Activated CD4-positive, alpha-beta T cell treated with anti-CD3 and anti-CD28 coated beads for 24 hours (primary cell): ENCODE measurements around the gene PRKAA2.
"Not testable (repeated sequence)": the region's sequence is repeated elsewhere in the genome, so short reads cannot be mapped to it uniquely, and the experiment has no call there.

Experiments used
- DNase-seq, 2 donors: peaks; one replicate each; pipeline ENCODE4 v3.0.0-alpha.2; 2020; ENCODE audit warnings: low read depth in 2 of 2

PRKAA2 gene

DNA sequence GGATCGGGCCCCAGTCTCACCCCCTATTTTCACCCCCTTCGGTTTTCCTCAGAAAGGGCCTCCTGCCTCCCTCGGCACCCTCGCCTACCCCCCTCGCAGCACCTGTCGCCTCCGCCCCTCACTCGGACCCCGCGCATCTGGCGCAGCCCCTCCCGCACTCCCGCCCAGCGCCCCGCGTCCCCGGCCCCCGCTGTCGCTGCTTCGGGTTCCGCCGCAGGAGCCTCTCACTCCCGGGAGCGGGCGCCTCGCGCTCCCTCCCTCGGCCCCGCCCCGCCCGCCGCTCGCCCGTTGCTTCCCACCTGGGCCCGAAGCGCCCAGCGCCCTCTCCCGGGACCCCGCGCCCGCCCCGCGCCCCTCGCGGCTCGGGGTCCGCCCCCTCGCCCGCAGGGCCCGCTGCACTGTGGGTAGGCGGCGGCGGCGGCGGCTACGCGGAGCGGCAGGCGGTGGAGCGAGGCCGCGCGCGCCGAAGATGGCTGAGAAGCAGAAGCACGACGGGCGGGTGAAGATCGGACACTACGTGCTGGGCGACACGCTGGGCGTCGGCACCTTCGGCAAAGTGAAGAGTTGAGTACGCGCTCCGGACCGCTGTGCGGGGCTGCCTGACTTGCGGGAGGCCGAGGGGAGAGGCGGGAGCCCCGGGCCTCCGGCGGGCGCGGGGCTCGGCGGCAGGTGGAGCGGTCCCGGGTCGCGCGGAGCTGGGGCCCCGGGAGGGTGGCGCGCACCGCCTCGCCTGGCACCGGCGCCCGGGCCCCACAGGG lies at the start of gene PRKAA2:
TSS of gene PRKAA2 (plus strand) at position 396 of the 758 bp plus-strand sequence. CDS start at position 470, 74 bp downstream.
- DNase-seq = no peak

DNA sequence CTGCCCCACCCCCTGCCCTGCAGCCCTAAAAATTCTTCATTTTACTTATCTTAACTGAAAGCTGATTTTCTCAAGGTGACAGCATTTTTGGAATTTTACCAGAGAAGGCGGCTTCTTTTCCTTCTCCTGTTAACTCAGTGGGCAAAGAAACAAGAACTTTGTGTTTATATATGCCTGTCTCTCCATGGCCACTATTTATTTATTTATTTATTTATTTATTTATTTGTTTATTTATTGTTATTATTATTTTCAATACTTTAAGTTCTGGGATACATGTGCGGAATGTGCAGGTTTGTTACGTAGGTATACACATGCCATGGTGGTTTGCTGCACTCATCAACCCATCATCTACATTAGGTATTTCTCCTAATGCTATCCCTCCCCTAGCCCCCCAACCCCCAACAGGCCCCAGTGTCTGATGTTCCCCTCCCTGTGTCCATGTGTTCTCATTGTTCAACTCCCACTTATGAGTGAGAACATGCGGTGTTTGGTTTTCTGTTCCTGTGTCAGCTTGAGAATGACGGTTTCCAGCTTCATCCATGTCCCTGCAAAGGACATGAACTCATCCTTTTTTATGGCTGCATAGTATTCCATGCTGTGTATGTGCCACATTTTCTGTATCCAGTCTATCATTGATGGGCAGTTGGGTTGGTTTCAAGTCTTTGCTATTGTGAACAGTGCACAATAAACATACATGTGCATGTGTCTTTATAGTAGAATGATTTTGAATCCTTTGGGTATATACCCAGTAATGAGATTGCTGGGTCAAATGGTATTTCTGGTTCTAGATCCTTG lies 49.5 kb upstream of the PRKAA2 start:
- not testable (repeated sequence) for DNase-seq

- DNase-seq = not testable (repeated sequence)
Measured at GRCh38 chr1:56610097-56610496, 35.0 kb upstream of the PRKAA2 start.

DNA sequence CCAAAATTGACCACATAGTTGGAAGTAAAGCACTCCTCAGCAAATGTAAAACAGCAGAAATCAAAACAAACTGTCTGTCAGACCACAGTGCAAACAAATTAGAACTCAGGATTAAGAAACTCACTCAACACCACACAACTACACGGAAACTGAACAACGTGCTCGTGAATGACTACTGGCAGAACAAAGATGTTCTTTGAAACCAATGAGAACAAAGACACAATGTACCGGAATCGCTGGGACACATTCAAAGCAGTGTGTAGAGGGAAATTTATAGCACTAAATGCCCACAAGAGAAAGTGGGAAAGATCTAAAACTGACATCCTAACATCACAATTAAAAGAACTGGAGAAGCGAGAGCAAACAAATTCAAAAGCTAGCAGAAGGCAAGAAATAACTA lies 34.3 kb upstream of the PRKAA2 start:
- DNase-seq = not testable (repeated sequence)

GRCh38 chr1:56617141-56617540 lies 28.0 kb upstream of the PRKAA2 start:
- no peak for DNase-seq

GRCh38 chr1:56625819-56626440 lies 19.2 kb upstream of the PRKAA2 start:
- no peak for DNase-seq

DNA sequence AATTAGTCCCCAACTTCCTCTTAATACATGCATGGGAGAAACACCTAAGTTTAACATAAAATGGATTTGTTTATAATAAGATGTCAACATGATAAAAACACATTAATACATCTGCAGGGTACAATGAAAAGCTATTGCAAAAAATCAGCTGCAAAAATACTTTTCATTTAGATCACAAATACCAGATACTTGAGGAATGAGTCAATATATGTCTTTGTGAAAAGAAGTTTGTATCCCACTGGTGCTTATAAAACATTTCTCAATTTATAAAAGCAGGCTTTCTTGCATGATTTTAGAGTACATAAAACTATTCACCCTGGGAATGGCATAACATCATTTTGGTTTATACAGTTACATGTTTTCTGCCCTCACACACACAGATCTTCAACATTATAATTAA lies 18.6 kb upstream of the PRKAA2 start:
- no peak for DNase-seq

GRCh38 chr1:56627019-56627635 lies 18.0 kb upstream of the PRKAA2 start:
- no peak for DNase-seq

DNA sequence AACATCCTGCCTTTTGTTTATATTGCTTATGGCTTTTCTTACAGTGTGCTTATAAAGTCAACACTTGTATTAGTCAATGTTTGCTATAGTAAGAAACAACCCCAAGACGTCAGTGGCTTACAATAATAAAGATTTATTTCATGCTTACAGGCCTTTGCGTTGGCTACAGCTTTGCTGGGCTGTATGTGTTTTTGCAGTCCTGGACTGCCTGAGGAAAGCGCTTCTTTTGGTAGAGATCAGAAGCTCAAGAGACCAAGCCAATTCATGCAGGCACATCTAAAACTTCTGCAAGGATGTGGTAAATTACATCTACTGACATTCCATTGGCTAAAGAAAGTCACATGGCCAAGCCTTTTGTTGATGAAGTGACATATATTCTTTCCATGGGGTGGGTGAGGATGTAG lies 17.5 kb upstream of the PRKAA2 start:
- no peak for DNase-seq

DNA sequence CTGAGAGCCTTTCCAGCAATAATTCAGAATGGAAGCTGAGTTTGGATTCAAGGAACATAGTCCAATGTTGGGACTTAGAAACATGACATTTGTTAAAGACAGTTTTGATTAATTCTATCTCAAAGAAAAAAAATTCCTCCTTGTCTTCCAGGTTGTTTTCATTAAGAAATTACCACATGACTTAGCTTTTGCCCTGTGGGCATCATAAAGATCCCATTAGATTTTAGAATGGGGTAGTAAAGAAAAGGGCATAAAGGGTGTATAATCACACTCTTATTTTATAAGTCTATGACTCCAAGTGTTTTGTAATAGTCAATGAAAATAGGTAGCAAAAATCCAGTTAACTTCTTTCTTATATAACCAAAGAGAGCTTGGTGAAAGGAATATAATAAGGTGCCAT lies 14.3 kb upstream of the PRKAA2 start:
- DNase-seq = no peak

- DNase-seq = no peak
Measured at GRCh38 chr1:56631901-56632300, 13.2 kb upstream of the PRKAA2 start.

DNA sequence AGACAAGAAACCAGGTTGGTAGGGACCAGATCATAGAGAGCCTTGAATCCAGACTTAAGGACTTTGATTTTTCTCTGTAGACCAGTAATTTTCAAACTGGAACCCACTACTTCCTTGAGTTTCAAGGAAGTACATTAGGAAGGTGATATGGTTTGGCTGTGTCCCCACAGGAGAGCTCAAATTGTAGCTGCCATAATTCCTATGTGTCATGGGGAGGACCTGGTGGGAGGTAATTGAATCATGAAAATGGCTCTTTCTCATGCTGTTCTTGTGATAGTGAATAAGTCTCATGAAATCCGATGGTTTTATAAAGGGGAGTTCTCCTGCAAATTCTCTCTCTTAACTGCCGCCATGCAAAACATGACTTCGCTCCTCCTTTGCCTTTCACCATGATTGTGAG lies 10.1 kb upstream of the PRKAA2 start:
- no peak for DNase-seq

- DNase-seq = no peak
Measured at GRCh38 chr1:56638248-56638647, 6.9 kb upstream of the PRKAA2 start.

GRCh38 chr1:56639211-56639610 lies 5.9 kb upstream of the PRKAA2 start:
- DNase-seq = no peak

- no peak for DNase-seq
Measured at GRCh38 chr1:56643661-56644060, 1.5 kb upstream of the PRKAA2 start.

DNA sequence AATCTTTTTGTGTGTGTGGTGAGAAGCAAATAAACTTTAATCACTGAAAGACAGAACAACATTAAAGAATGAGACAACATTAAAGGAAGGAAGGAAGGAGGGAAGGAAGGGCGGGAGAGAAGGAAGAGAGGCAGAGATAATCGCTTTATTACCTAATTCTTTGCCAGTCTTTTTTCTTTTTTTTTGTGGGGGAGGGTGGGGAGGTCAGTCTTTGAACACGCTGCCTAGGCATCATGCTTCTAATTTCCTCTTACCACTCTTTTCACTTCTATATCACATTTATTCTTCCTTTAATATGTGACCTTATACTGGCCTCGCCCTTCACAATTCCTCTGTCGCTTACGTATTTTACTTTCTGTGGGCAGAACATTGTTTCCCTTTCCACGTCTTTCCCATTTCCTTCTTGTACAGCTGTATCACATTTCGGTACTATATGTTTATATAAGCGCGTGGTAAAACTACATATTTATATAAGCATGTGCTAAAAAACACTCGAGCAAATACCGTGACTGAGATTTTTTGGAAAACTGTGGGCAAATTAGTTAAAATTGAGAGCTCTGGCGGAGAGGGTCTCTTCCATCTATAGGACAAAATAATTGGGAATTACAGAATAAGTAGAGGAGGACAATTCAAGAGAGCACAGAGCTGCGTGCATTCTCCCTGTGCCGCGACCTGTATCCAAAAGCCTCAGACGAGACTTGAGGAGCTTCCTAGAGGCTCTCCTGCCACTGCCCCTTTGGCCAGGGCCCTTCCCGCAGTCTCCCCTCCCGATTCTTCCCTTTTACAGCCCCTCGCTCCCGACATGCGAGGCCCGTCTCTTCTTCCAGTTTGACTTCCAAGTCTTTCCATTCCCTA lies 823 bp upstream of the PRKAA2 start:
- no peak for DNase-seq

DNA sequence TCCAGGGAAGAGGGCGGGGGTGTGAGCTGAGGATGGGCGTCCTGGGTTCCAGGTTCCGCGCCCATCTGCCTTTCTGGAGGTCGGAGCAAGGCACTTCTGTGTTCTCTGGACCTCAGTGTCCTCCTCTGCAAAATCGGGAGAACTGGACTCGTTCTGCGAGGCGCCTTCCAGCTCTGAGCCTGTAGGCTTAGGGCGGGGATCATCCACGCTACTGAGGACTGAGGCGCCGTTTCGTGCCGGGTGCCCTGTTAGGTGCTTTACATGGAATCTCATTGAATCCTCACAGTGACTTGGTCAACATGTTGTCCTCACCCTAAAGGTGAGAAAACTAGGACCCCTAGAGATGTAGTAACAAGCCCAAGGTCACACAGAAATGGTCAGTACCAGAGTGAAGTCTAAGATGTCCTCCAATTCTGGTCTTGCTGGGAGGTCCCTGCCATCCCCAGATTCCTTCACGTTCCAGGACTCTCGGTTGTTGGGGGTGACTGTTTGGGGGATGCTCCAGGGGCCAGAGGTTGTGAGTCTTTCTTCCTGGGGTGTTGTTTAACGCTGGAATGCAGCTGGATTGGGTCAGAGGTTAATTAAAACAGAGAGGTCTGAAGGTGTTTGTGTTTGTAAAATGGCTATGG lies 677 bp downstream of the PRKAA2 start:
- no peak for DNase-seq

- no peak for DNase-seq
Measured at GRCh38 chr1:56646611-56647010, 1.5 kb downstream of the PRKAA2 start.

DNA sequence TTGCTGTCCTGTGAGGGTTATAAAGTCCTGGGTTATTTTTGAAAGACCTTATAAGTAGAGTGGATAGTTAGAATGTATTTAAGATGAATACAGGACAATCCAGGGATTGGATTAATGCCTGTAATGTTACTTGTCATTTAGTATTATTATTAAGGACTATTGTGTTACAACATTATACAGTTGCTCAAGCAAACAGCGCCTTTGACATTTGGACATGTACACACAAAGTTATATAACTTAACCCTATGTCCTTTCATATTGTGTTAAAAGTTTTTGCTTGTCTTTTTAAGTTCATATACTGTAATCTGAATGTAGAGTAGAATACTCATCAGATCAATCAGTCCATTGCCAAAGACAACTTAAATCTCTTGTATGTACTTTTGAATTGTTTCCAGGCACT lies 2.0 kb downstream of the PRKAA2 start:
- no peak for DNase-seq

DNA sequence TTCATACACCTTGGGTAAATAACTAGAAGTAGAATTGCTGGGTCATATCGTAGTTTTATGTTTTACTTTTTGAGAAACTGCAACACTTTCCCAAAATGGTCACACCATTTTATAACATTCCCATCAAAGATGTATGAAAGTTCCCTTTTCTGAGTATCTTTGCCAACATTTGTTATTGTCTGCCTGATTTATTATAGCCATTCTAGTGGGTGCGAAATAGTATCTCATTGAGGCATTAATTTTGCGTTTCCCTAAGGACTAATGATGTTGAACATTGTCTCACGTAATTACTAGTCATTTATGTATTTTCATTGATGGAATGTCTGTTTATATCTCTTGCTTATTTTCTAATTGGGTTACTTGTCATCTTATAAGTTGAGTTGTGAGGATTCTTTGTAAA lies 3.4 kb downstream of the PRKAA2 start:
- DNase-seq = no peak
